Stimulated activated CD8-positive, alpha-beta memory T cell treated with anti-CD3 and anti-CD28 coated beads, Interleukin-12 subunit alpha, Interleukin-12 subunit beta, amount 100 ng/mL, for 1 hour (primary cell): ENCODE measurements around the gene MYO9B.

Experiments
- DNase-seq: peaks from one replicate; pipeline ENCODE4 v3.0.0-alpha.2; 2020; ENCODE audit warnings: low read depth

MYO9B gene, protein sequence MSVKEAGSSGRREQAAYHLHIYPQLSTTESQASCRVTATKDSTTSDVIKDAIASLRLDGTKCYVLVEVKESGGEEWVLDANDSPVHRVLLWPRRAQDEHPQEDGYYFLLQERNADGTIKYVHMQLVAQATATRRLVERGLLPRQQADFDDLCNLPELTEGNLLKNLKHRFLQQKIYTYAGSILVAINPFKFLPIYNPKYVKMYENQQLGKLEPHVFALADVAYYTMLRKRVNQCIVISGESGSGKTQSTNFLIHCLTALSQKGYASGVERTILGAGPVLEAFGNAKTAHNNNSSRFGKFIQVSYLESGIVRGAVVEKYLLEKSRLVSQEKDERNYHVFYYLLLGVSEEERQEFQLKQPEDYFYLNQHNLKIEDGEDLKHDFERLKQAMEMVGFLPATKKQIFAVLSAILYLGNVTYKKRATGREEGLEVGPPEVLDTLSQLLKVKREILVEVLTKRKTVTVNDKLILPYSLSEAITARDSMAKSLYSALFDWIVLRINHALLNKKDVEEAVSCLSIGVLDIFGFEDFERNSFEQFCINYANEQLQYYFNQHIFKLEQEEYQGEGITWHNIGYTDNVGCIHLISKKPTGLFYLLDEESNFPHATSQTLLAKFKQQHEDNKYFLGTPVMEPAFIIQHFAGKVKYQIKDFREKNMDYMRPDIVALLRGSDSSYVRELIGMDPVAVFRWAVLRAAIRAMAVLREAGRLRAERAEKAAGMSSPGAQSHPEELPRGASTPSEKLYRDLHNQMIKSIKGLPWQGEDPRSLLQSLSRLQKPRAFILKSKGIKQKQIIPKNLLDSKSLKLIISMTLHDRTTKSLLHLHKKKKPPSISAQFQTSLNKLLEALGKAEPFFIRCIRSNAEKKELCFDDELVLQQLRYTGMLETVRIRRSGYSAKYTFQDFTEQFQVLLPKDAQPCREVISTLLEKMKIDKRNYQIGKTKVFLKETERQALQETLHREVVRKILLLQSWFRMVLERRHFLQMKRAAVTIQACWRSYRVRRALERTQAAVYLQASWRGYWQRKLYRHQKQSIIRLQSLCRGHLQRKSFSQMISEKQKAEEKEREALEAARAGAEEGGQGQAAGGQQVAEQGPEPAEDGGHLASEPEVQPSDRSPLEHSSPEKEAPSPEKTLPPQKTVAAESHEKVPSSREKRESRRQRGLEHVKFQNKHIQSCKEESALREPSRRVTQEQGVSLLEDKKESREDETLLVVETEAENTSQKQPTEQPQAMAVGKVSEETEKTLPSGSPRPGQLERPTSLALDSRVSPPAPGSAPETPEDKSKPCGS (N-terminal part only)

DNA sequence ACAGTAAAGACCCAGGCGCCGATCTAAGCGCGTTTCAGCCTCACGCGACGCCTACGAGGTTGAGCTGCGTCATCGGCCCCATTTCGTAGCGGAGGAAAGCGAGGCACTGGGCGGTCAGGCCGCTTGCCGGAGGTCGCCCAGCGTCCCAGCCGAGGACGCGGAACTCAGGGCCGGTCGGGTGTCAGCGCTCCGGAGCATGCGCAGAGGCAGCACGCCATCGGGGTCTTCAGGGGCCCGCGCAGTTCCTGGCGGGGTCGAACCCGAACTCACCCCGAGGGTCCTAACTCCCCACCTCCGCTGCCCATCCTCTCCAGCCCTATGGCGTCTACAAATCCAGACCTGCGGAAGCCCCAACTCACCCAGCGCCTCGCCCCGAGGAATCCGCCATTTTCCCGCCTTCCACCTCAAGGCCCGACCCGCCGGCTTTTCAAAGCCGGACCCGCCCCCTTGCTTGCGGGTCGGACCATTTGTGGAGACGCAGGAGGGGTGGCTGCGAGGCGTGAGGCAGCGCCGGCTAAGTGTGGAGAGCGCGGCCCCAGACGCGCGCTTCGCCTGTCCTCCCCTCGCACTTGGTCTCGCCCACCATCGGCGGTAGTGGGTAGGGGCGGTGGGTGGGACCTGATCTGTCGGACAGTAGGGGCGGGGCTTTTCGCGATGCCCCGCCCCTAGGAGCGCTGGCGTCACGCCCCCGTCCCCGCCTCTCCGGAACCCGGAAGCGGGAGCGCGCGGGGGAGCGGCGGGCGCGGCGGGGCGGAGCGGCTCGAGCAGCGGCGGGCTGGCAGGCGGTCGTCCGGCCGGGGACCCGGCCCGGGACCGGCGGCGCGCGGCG lies at the start of gene MYO9B, which contains the start of gene HAUS8:
TSS of gene MYO9B (plus strand) at position 743 of the 829 bp plus-strand sequence. CDS start 25,941 bp downstream, outside the sequence.
TSS of gene HAUS8 (minus strand) at position 418 of the 829 bp plus-strand sequence. CDS start at position 388, 30 bp downstream.
- DNase-seq = peak; percentile 99

DNA sequence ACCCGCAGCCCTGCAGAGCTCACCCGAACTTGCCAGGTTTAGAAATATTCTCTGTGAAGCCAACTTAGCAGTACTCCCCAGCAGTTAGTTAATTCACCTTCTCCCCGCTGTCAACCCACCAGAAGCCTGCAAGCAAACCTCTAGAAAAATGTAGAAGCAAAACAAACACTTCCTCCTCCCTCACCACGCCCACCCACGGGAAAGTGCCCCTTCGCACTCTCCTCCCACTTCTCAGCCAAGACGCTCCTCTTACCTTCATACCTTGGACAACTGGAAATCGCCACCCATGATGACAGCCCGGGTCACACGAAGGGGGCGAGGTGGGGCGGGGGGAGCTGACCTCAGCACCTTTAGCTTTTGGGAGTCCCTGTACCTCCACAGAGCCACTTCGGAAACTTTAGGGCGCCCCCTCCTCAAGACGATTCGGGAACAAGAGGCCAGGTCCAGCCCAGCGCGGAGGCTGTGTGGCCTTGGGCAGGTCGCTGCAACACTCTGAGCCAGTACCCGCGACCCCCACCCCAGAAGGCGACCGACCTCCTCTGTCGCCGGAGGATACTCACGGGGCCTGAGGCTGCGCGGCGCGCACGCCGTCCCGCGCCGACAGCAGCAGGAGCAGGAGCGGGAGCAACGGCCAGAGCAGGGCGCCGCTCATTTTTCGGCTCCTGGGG lies 49.5 kb upstream of the MYO9B start:
- peak; percentile 9 for DNase-seq

DNA sequence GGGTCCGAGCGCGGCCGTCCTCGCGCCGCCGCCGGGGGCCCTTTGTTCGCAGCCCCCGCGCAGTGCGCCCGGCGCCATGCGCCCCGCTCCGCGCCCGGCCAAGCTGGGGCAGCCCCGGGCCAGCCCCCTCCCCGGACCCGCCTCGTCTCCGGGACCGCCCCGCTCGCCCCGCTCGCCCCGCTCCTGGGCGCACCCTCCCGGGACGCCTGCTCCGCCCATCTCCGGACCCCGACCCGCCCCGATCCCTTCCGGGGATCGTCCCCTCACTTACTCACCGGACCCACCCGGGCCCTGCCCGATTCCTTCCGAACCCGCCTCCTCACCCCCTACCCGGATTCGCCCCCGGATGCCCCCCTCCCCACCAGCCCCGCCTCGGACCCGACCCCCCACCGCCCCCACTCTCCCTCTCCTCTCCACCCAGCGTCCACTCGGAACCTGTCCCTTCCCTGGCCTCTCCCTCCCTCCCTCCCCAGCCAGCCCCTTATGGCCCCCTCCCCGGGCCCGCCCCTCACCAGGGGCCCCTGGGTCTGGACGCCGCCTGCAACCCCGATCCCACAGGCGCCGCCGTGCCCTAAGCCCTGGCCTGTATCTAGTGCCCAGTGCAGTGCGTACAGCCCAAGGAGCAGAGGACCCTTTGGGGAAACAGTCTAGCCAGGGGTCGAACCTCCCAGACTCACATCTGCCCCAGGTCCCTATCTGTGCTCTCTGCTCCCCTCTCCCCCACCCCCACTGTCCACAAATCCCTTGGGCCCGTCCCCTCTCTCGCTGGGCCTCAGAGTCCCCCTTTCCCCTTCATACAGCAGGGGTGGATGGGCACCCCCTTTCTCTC lies 48.7 kb upstream of the MYO9B start, which contains the start of gene CPAMD8:
TSS of gene CPAMD8 (minus strand) at position 105 of the 829 bp plus-strand sequence. CDS start 168 bp downstream, outside the sequence.
- DNase-seq = no peak

DNA sequence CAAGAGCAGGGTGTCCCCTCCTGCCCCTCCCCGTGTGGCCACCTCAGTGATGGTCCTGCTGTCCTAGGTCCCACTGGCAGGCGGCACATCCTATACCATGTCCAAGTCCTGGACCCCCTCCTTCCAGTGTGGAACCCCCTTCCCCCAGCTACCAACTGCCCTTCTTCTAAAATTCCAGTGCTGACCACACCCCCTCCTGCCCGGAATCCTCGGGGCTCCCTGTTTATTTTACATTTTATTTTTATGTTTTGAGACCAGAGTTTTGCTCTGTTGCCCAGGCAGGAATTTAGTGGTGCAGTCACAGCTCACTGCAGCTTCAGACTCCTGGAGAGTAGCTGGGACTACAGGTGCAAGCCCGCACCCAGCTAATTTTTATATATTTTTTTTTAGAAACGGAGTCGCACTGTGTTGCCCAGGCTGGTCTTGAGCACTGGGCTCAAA lies 48.0 kb upstream of the MYO9B start:
- no peak for DNase-seq

DNA sequence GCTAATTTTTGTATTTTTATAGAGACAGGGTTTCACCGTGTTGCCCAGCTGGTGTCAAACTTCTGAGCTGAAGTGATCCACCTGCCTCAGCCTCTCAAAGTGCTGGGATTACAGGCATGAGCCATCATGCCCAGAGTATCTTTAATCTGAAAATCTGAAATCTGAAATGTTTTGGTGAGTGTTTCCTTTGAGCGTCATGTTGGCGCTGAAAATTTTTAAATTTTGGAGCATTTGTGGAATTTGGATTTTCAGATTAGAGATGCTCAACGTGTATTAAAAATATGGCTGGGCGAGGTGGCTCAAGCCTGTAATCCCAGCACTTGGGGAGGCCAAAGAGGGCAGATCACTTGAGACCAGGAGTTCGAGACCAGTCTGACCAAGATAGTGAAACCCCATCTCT lies 43.8 kb upstream of the MYO9B start:
- no peak for DNase-seq

DNA sequence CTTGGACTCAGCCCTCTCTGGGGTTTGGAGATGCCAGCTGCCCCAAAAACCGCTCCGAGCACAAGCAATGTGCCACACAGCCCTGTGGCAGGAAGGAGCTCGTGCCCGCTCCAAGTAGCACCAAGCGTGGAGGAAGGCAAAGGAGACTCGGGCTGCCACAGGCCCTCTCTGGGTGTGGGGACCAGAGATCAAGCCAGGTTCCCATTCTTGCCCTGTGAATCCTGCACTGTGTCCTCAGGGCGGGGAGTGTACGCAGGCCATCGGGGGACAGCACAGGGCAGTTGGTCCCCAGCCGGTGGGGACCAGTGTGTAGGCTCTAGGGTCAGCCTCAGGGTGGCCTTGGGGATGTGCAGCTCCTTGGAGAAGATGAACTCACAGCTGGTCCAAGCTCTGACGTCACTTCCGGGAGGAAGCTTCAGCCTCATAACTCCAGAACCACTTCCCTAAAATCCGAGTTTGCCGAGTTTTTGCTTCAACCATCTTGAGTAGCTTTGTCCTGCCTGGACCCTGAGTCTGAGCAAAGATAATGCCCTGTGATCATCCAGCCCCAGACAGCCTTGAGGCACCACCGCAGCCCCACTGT lies 39.6 kb upstream of the MYO9B start:
- DNase-seq = no peak

DNA sequence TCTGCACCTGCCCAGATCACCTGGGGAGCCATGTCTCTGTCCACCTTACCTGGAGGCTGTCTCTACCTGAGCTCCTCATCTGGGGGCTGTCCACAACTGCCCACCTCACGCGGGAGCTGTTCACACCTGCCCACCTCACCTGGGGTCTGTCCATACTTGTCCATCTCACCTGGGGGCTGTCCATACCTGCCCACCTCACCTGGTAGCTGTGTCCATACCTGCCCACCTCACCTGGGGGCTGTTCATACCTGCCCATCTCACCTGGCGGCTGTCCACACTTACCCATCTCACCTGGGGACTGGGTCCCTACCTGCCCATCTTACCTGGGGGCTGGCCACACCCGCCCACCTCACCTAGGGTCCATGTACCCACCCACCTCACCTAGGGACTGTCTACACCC lies 38.9 kb upstream of the MYO9B start:
- no peak for DNase-seq

DNA sequence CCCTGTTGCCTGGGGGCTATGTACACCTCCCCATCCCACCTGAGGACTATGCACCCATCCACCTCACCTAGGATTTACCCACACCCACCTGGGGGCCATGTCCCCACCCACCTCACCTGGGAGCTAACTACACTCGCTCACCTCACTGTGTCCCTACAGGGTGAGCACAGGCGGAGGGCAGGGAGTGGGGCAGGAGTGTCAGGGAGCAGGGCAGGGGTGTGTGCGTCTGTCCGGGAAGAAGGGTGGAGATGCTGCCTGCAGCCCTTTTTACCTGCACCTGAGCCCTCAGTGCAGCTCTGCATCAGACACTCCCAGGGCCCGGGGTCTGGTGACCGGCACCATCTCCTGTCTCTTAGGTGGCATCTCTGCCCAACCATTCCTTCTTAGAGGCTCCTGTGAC lies 38.4 kb upstream of the MYO9B start:
- no peak for DNase-seq

DNA sequence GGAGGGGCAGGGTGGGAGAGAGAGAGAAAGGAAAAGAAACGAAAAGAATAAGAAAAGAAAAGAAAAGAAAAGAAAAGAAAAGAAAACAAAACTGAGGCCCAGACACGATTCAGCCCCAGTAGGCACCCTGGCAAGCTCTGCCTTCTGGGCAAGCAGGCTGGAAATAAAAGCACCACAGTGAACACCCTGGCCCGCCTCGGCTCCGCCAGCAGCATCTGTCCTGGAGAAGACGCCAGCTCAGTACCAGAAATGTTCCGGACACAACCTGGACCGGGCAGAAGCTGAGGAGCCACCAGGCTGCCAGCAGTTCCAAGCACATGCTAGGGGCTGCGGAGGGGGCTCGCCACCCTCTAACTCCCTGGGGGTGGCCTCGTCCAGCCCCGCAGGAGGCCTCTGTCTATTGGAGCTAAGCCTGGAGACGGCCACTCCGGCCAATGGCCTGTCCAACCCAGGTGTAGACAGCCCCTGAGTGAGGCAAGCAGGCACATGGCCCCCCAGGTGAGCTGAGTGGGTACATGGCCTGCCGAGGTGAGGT lies 37.5 kb upstream of the MYO9B start:
- no peak for DNase-seq

DNA sequence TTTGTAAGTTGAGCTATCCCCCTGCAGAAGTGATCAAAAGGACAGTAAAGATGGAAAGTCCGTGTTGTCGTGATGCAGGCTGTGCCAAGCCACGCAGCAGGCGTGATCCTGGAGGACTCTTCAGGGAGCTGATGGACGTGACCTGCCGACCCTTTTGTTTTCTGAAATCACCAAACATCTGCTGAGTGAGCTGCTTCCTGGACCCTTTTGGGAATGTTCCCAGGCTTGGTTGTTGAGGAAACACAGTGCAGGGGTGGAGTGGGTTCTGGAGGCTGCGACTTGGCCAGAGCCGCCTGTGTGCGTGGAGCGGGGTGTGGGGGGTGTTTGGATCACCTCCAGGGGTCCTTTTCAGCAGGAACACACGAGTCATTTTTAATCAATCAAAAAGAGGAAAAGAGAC lies 33.6 kb upstream of the MYO9B start:
- DNase-seq = no peak

DNA sequence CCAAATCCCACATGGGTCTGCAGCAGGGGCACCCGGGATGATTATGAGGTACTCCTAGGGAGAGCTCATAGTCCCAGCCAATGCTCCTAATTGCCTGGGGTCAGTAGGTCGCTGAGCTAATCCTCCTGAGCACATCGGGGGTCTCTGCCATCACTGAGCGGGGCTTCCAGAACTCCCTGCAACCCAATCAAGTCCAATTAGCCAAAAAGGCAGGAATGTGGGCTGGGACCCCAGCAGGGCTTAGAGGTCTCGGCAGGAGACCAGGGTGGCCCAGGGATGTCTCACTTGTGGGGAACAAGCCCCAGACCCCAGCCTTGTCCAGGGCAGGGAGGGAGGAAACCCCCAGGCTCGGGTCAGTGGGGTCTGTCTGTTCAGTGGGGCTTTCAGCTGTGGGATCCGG lies 31.8 kb upstream of the MYO9B start:
- no peak for DNase-seq

DNA sequence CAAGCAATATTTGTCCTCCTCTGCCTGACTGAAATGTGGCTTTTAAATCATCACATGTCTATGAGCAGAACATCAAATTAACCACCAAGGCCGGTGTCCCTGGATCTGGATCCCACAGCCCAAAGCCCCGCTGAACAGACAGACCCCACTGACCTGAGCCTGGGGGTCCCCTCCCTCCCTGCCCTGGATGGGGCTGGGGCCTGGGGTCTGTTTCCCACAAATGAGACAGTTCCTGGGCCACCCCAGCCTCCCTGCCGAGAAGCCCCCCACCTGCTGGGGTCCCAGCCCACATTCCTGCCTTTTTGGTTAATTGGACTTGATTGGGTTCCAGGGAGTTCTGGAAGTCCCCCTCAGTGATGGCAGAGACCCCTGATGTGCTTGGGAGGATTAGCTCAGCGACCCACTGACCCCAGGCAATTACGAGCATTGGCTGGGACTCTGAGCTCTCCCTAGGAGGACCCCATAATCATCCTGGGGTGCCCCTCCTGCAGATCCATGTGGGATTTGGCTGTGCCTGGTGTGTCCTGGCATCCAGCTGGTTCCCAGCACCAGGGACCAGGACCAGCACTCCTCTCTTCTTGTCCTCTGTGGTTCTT lies 29.6 kb upstream of the MYO9B start:
- DNase-seq = no peak

DNA sequence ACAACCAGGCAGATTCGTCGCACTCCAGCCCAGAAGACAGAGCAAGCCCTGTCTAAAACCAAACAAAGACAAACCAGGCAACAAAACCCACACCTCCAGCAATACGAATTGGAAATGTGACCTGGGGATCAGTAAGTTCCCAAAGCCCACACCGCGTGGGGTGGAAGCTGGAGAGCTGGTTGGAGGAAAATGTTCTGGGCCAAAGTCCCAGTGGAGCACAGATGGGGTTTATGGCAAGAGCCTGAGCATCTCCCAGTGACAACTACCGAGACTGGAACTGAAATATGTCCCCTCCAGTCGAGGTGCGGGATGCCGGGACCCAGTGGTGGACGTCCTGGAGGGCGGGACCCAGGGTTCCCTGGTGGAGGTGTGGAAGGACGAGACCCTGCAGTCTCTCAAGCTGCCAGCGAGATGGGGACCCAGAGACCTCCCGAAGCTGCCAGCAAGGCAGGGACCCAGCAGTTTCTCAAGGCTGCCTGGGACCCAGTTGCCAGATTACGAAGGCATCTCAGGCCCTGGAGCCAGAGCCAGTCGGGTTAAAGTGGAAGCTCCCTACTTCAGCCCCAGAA lies 26.6 kb upstream of the MYO9B start:
- no peak for DNase-seq

DNA sequence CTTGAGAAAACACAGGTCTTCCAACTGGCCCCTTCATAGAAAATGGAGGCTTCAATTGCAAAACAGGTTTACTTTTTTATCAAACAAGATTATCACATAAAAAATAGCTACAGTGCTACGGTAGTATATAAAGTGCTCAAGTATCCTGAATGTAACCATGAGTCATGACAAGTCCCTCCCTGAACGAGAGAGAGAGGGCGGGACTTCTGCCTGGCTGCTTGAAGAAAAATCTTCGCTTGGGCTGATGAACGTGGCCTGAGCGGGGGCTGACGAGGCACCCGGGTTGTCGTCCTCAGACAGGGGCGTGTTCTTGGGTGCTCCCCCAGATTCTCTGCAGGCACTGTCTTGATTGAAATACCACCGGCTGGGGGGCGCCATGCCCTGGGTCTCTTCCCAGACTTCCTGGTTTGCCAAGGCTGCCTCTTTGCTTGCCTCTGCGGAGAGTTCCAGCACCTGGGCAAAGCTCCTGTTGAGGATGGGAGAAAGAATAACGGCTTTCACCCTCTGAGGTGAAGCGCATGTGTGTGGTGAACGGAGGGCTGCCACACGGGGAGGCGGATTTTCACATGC lies 25.8 kb upstream of the MYO9B start:
- DNase-seq = no peak

DNA sequence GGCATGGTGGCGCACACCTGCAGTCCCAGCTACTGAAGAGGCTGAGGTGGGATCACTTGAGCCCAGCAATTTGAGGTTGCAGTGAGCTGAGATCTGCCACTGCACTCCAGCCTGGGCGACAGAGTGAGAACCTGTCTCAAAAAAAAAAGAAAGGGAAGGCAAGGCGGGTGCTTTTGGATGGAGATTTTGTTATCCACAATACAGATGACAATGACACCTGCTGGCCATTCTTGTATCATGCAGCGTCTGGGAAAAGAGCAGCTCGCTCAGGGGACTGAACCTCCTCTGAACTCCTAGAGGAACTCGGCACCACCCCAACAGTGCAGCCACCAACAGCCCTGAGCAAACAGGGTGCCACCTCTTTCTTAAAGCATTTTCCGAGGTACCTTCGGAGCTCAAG lies 23.1 kb upstream of the MYO9B start:
- no peak for DNase-seq

DNA sequence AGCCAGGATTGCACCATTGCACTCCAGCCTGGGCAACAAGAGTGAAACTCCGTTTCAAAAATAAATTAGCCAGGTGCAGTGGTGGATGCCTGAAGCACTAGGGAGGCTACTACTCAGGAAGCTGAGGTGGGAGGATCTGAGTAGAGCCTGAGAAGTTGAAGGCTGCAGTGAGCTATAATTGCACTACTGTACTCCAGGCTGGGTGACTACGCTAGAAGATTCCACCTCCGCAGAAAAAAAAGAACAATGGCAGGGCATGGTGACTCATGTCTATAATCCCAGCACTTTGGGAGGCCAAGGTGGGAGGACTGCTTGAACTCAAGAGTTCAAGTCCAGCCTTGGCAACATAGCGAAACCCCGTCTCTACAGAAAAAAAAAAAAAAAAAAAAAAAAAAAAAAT lies 20.8 kb upstream of the MYO9B start:
- no peak for DNase-seq

DNA sequence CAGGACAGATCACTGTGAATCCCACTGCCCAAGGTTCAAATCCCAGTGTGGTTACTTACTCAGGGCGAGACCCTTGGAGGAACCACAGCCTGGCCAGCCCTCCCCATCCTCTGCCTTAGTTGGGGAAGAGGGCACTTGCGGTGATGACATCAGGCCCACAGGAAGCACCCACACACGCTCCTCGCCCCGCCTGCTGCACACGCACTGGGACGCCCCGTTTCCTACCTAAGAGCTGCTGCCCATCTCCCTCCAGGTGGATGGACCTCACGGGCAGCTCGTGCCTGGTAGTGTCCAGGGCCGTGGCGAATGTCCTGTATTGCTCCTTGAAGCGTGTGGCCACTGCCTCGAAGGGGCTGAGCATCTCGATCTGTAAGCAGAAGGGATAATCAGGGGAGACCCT lies 19.9 kb upstream of the MYO9B start:
- no peak for DNase-seq

DNA sequence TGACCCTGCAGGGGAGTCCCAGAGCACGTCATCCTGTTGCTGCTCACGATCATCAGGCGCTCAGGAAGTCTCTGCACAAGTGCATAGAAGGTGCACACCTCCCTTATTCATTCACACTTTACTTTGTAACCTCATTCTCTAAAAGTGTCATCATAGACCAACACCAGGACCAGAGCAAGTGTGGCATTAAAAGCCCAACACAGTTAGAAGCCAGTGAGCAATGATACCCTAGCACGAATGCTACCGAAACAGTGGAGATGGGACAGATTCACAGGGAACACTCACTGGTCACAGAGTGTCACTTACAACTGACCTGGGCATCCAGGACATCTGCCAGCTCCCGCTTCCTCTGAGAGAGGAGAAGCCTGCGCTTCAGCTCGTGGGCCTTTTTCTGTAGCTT lies 17.3 kb upstream of the MYO9B start:
- DNase-seq = no peak
